Skeletal muscle satellite cell (primary cell): Measurements from ENCODE around the gene LMO4.

Experiments used
- H3K27me3 ChIP-seq: 2 replicates; pipeline ENCODE4 v1.7.0; 2013; ENCODE audit warnings: low read length; ENCODE audit not compliant: control insufficient read depth, insufficient read depth
- H3K36me3 ChIP-seq: 2 replicates; pipeline ENCODE4 v1.7.0; 2013; ENCODE audit warnings: mild to moderate bottlenecking, control low read depth, low read length; ENCODE audit not compliant: insufficient read depth
- H3K4me1 ChIP-seq: 2 replicates; pipeline ENCODE4 v1.7.0; 2013; ENCODE audit warnings: low read length; ENCODE audit not compliant: control insufficient read depth, insufficient read depth
- H3K4me2 ChIP-seq: 2 replicates; pipeline ENCODE4 v1.7.0; 2013; ENCODE audit warnings: mild to moderate bottlenecking, low read length
- H3K4me3 ChIP-seq: 2 replicates; pipeline ENCODE4 v1.7.0; 2013; ENCODE audit warnings: low read length
- H3K9ac ChIP-seq: 2 replicates; pipeline ENCODE4 v1.7.0; 2013; ENCODE audit warnings: mild to moderate bottlenecking, low read depth, low read length, moderate library complexity
- H3K9me3 ChIP-seq: replicated peaks from 2 replicates; pipeline ENCODE4 v1.7.0; 2013; ENCODE audit warnings: mild to moderate bottlenecking, control low read depth, low read length

LMO4 gene

GRCh38 chr1:87300628-87301027 is 28.1 kb upstream of the LMO4 start:
- H3K27me3 ChIP-seq, result peaks cover 5% of the 10 kb centered on the region
- H3K4me2 ChIP-seq, result no peak overlapping the region
- no peaks in the 10 kb centered on the region for H3K36me3 ChIP-seq
- H3K4me3 ChIP-seq, result no peak overlapping the region
- no peaks in the 10 kb centered on the region for H3K4me1 ChIP-seq
- no peak overlapping the region for H3K9ac ChIP-seq
- H3K9me3 ChIP-seq, result no peaks in the 10 kb centered on the region

GRCh38 chr1:87305151-87305550 is 23.5 kb upstream of the LMO4 start:
- H3K9me3 ChIP-seq, result no peaks in the 10 kb centered on the region
- no peaks in the 10 kb centered on the region for H3K4me1 ChIP-seq
- H3K4me3 ChIP-seq, result no peak overlapping the region
- no peaks in the 10 kb centered on the region for H3K36me3 ChIP-seq
- H3K4me2 ChIP-seq, result no peak overlapping the region
- no peak overlapping the region for H3K9ac ChIP-seq
- H3K27me3 ChIP-seq, result peaks cover 8% of the 10 kb centered on the region

- no peaks in the 10 kb centered on the region for H3K9me3 ChIP-seq
- H3K36me3 ChIP-seq, result no peaks in the 10 kb centered on the region
- H3K4me3 ChIP-seq, result no peak overlapping the region
- H3K9ac ChIP-seq, result no peak overlapping the region
- H3K4me2 ChIP-seq, result no peak overlapping the region
- no peaks in the 10 kb centered on the region for H3K4me1 ChIP-seq
- peaks cover 8% of the 10 kb centered on the region for H3K27me3 ChIP-seq
Measured at GRCh38 chr1:87305762-87306161, 22.9 kb upstream of the LMO4 start.

- H3K9me3 ChIP-seq, result no peaks in the 10 kb centered on the region
- no peak overlapping the region for H3K4me3 ChIP-seq
- no peaks in the 10 kb centered on the region for H3K36me3 ChIP-seq
Measured at GRCh38 chr1:87307306-87307705, 21.4 kb upstream of the LMO4 start.

GRCh38 chr1:87307931-87308330 is 20.7 kb upstream of the LMO4 start:
- no peak overlapping the region for H3K9ac ChIP-seq
- H3K27me3 ChIP-seq, result peaks cover 3% of the 10 kb centered on the region
- no peaks in the 10 kb centered on the region for H3K4me1 ChIP-seq
- H3K9me3 ChIP-seq, result no peaks in the 10 kb centered on the region
- H3K36me3 ChIP-seq, result no peaks in the 10 kb centered on the region
- H3K4me2 ChIP-seq, result no peak overlapping the region
- no peak overlapping the region for H3K4me3 ChIP-seq

More at GRCh38 chr1:87307306-87307705, 21.4 kb upstream of the LMO4 start:
- Histone ChIP-seq H3K9ac (no peak overlapping the region), H3K27me3 (peaks cover 3% of the 10 kb centered on the region), H3K4me2 (no peak overlapping the region), H3K4me1 (no peaks in the 10 kb centered on the region)

- Histone ChIP-seq H3K9ac (no peak overlapping the region), H3K36me3 (no peaks in the 10 kb centered on the region), H3K4me2 (no peak overlapping the region), H3K4me3 (no peak overlapping the region), H3K27me3 (peaks cover 19% of the 10 kb centered on the region), H3K9me3 (no peaks in the 10 kb centered on the region), H3K4me1 (no peaks in the 10 kb centered on the region)
Measured at GRCh38 chr1:87314091-87314490, 14.6 kb upstream of the LMO4 start.

- Histone ChIP-seq H3K36me3 (no peaks in the 10 kb centered on the region), H3K4me1 (no peaks in the 10 kb centered on the region), H3K9me3 (no peaks in the 10 kb centered on the region), H3K27me3 (peaks cover 27% of the 10 kb centered on the region), H3K4me2 (no peak overlapping the region), H3K4me3 (no peak overlapping the region), H3K9ac (no peak overlapping the region)
Measured at GRCh38 chr1:87318056-87318650, 10.5 kb upstream of the LMO4 start.

GRCh38 chr1:87318806-87319205 is 9.9 kb upstream of the LMO4 start:
- Histone ChIP-seq H3K4me2 (no peak overlapping the region), H3K36me3 (no peaks in the 10 kb centered on the region), H3K9me3 (no peaks in the 10 kb centered on the region), H3K27me3 (peaks cover 27% of the 10 kb centered on the region), H3K4me1 (no peaks in the 10 kb centered on the region), H3K9ac (no peak overlapping the region), H3K4me3 (no peak overlapping the region)

GRCh38 chr1:87325982-87326738 is 2.5 kb upstream of the LMO4 start:
- Histone ChIP-seq H3K27me3 (no peaks in the 10 kb centered on the region), H3K9me3 (no peaks in the 10 kb centered on the region), H3K36me3 (no peaks in the 10 kb centered on the region), H3K4me1 (peaks cover 5% of the 10 kb centered on the region), H3K4me3 (no peak overlapping the region), H3K4me2 (no peak overlapping the region), H3K9ac (no peak overlapping the region)

GRCh38 chr1:87327376-87328271 is 1.1 kb upstream of the LMO4 start:
- Histone ChIP-seq H3K4me2 (peak overlapping the region; percentile 87), H3K27me3 (no peaks in the 10 kb centered on the region), H3K4me3 (peak overlapping the region; percentile 92), H3K36me3 (no peaks in the 10 kb centered on the region), H3K9me3 (no peaks in the 10 kb centered on the region), H3K9ac (peak overlapping the region; percentile 93), H3K4me1 (peaks cover 12% of the 10 kb centered on the region)

- no peaks in the 10 kb centered on the region for H3K36me3 ChIP-seq
Measured at GRCh38 chr1:87329051-87329525, 408 bp downstream of the LMO4 start.

More at GRCh38 chr1:87329051-87329525, 408 bp downstream of the LMO4 start:
- peak overlapping the region; percentile 99 for H3K4me2 ChIP-seq
- peak overlapping the region; percentile 70 for H3K9ac ChIP-seq
- H3K9me3 ChIP-seq, result no peaks in the 10 kb centered on the region
- peak overlapping the region; percentile 92 for H3K4me3 ChIP-seq
- H3K27me3 ChIP-seq, result no peaks in the 10 kb centered on the region
- H3K4me1 ChIP-seq, result peaks cover 15% of the 10 kb centered on the region
